Pancreas (tissue), 10 donors: ENCODE measurements around the gene RAPGEF5. TPM values are rescaled to one million over a fixed set of nuclear protein-coding genes. Genes with fewer than 3 reads are reported as not detected.

Experiments used
- ATAC-seq, 4 donors: fragments of 200-7000 bp; cut with Tn5 transposase; one replicate each; pipeline versions ENCODE4 v1.8.0 to v1.9.1; 2020; ENCODE audit warnings: mild to moderate bottlenecking in 4 of 4, moderate library complexity in 4 of 4
- DNase-seq, 6 donors: peaks; one replicate each; pipeline ENCODE4 v3.0.0-alpha.2; 2020
- FAIRE-seq: peaks from 2 replicates; lab custom pipeline; 2012; peaks lifted over from hg19 to GRCh38; lab: Jason Lieb, UNC
- H3K27ac ChIP-seq, 4 donors: fragments of 200-600 bp; sonication (generic); 1 replicate in 3 of 4; 2 replicates in 1 of 4; pipeline versions ENCODE4 v1.5.0 to v1.8.0; 2020
- H3K27me3 ChIP-seq, 4 donors: fragments of 200-600 bp; one replicate each; pipeline ENCODE4 v1.8.0; 2021
- H3K36me3 ChIP-seq, 3 donors: fragments of 200-600 bp; sonication (generic) in 1 of 3; one replicate each; pipeline versions ENCODE4 v1.5.0 to v1.8.0; 2020 to 2021
- H3K4me1 ChIP-seq, 3 donors: fragments of 200-600 bp; one replicate each; pipeline ENCODE4 v1.8.0; 2021
- H3K4me3 ChIP-seq, 4 donors: fragments of 200-600 bp; sonication (generic) in 2 of 4; one replicate each; pipeline versions ENCODE4 v1.5.0 to v1.8.0; 2020 to 2021
- H3K9me3 ChIP-seq, 4 donors: fragments of 200-600 bp; one replicate each; pipeline ENCODE4 v1.8.0; 2021
- WGBS, 2 donors: extraction: QIAGEN DNeasy Blood & Tissue Kit; methylation state at CpG; one replicate each; pipeline ENCODE4 v1.1.7; 2013; 5-methylcytosine and 5-hydroxymethylcytosine counted together
- intact Hi-C, 3 donors: fragments of 100-400 bp; cut with DNase I; formaldehyde crosslinking; loops; one replicate each; pipeline versions ENCODE4 v1.11.1 to v1.14.2; 2022
- polyA plus RNA-seq, 2 donors: library from polyadenylated mRNA; stranded (reverse); fragments of 200-250 nt; gene quantifications; one replicate each; pipeline ENCODE4 v1.2.3, GENCODE V29; 2013
- total RNA-seq, 6 donors: library from RNA; stranded (reverse); fragmentation: NEBNext Ultra II Directional in 4 of 6; extraction: Animal tissue kit (Norgen Biotek cat#: 25700) in 4 of 6; gene quantifications; one replicate each; pipeline versions ENCODE4 v1.2.1 to v1.2.4, GENCODE V29; 2021 to 2023
- TF ChIP-seq, protein P1 (sequence below), 4 donors: fragments of 200-600 bp; sonication (generic) in 3 of 4; IDR thresholded peaks; one replicate each; pipeline versions ENCODE4 v1.5.0 to v1.8.0; 2021; ENCODE audit warnings: antibody characterized with exemption in 4 of 4
- donor health status: healthy with polysubstance abuse.
- donor health status: DM: no; HTN: no; CAD: no; lungs with moderate emphysema.
- donor health status: DM: no; HTN: no; CAD: no.
- donor health status: control.
- donor health status: control.
- donor health status: Bipolar disorder and iron deficiency.
- donor health status: DM: yes; HTN: yes; CAD: no.
- donor health status: DM: no; HTN: no; CAD: no.
- donor health status: DM: no; HTN: no; CAD: no.
- donor health status: DM: yes; HTN: yes; CAD: no.

RAPGEF5 gene
- total and polyA plus RNA-seq, 8 donors = 7.5 to 38.9 (median 29.1) TPM

DNA sequence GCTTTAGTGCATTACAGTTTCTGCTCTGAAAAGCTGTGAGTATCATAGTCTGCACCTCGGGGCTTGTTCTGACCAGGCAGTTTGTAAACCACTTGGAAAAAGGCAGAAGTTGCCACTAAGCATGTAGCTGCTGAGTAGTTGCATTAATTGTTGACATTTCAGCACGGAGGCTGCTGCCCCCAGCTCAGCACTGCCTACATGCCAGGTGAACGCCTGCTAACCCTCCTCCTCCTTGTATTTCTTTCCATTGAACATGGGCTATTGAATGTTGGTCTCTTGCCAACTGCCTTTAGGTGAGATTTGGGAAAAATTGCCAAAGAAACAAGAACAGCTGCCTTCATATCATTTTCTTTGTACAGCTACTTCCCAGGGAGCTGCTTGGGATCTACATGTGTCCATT is 164.2 kb downstream of the RAPGEF5 start:
- Histone ChIP-seq H3K27ac (peak overlapping the region in 2 of 4 donors; percentile 66 to 80), H3K27me3 (no peaks in the 10 kb centered on the region), H3K4me1 (peaks cover 0 to 18% (median 11%) of the 10 kb centered on the region in 3 donors), H3K9me3 (no peaks in the 10 kb centered on the region), H3K4me3 (peak overlapping the region; percentile 5 to 46 (median 24)), H3K36me3 (no peaks in the 10 kb centered on the region)
- intact Hi-C loops = no loop called here
- DNase-seq = peak in 2 of 6 donors; percentile 23 to 61
- 30 to 36% methylated on average over 3 of the region's 3 CpGs for WGBS, 2 donors
- FAIRE-seq = no peak
- ATAC-seq = peak; percentile 49 to 67 (median 59)
- TF ChIP-seq, protein P1, sequence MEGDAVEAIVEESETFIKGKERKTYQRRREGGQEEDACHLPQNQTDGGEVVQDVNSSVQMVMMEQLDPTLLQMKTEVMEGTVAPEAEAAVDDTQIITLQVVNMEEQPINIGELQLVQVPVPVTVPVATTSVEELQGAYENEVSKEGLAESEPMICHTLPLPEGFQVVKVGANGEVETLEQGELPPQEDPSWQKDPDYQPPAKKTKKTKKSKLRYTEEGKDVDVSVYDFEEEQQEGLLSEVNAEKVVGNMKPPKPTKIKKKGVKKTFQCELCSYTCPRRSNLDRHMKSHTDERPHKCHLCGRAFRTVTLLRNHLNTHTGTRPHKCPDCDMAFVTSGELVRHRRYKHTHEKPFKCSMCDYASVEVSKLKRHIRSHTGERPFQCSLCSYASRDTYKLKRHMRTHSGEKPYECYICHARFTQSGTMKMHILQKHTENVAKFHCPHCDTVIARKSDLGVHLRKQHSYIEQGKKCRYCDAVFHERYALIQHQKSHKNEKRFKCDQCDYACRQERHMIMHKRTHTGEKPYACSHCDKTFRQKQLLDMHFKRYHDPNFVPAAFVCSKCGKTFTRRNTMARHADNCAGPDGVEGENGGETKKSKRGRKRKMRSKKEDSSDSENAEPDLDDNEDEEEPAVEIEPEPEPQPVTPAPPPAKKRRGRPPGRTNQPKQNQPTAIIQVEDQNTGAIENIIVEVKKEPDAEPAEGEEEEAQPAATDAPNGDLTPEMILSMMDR (IDR thresholded peaks at IDR 0.05) = no peak

DNA sequence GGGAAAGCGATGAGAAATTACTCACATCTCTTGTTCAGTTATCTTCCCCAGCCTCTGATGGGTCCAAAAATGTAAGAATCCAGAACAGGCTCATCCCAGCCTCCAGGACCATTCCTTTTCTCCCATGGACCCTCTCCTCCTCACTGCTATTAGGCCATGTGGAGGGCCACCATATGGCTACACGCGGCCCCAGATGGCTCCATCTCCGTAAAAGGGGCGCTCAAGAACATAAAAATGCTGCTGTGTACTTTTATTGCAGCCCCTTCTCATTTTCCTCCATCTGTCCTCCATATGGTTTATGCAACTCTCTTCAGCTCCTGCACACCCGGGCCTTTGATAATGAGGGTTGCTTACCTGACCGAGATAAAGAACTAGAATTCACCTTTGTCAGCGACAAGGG is 166.2 kb downstream of the RAPGEF5 start:
- no peak for DNase-seq
- Histone ChIP-seq H3K4me1 (peaks cover 0 to 28% (median 21%) of the 10 kb centered on the region in 3 donors), H3K36me3 (no peaks in the 10 kb centered on the region), H3K27me3 (no peaks in the 10 kb centered on the region), H3K4me3 (peak overlapping the region in 1 of 4 donors; percentile 46), H3K9me3 (no peaks in the 10 kb centered on the region), H3K27ac (peak overlapping the region in 2 of 4 donors; percentile 66 to 80)
- no peak for FAIRE-seq
- WGBS, 2 donors = 60 to 64% methylated on average over 8 of the region's 8 CpGs
- TF ChIP-seq, protein P1 (IDR thresholded peaks at IDR 0.05) = no peak
- no peak for ATAC-seq
- intact Hi-C loops = no loop called here

DNA sequence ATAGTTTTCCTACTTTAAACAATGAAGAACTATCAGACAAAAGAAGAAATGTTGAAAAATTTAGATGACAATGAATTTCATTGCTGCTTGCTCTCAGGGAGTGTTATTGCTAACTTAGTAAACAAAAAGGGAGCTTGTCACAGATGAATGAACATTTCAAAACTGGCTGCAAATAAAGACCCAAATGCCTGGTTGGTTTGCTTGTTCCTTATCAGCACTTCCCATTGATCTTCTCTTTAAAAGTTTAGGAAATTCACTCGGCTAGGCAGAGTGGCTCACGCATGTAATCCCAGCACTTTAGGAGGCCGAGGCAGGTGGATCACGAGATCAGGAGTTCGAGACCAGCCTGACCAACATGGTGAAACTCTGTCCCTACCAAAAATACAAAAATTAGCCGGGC is 167.2 kb downstream of the RAPGEF5 start:
- intact Hi-C loops = no loop called here
- no peak for FAIRE-seq
- WGBS, 2 donors = 32 to 37% methylated on average over 6 of the region's 6 CpGs
- H3K4me1 ChIP-seq = peaks cover 0 to 25% (median 25%) of the 10 kb centered on the region in 3 donors
- H3K36me3 ChIP-seq = no peaks in the 10 kb centered on the region
- no peak for DNase-seq
- peak in 2 of 4 donors; percentile 3 to 14 for ATAC-seq
- H3K9me3 ChIP-seq = no peaks in the 10 kb centered on the region
- peak overlapping the region in 1 of 4 donors; percentile 46 for H3K4me3 ChIP-seq
- peak overlapping the region in 2 of 4 donors; percentile 66 to 80 for H3K27ac ChIP-seq
- H3K27me3 ChIP-seq = no peaks in the 10 kb centered on the region
- TF ChIP-seq, protein P1 (IDR thresholded peaks at IDR 0.05) = no peak

DNA sequence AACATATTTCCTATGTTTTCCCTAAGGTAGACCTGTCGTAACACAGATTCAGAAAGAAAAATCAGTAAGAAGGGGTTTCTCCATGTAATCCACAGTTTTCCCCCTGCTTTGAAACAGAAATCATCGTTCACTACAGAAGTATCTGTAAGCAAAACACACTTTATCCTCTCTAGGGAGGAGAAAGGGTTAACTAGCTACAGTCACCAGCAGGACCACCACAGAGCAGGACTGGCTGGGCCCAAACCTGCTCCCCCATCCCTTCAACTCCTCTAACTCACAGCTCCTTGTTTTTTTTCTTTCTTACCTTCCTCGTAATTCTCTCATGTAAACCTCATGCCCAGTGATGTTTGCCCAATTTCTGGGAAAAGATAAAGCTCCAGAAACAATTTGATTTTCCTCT is 167.7 kb downstream of the RAPGEF5 start:
- FAIRE-seq (no peak), ATAC-seq (no peak), DNase-seq (no peak)
- no peaks in the 10 kb centered on the region for H3K36me3 ChIP-seq
- no peak overlapping the region for H3K4me3 ChIP-seq
- H3K27me3 ChIP-seq = no peaks in the 10 kb centered on the region
- TF ChIP-seq, protein P1 (IDR thresholded peaks at IDR 0.05) = no peak
- 55 to 61% methylated on average over 3 of the region's 3 CpGs for WGBS, 2 donors
- peaks cover 0 to 25% (median 25%) of the 10 kb centered on the region in 3 donors for H3K4me1 ChIP-seq
- peak overlapping the region in 2 of 4 donors; percentile 66 to 80 for H3K27ac ChIP-seq
- intact Hi-C loops = no loop called here
- H3K9me3 ChIP-seq = no peaks in the 10 kb centered on the region

DNA sequence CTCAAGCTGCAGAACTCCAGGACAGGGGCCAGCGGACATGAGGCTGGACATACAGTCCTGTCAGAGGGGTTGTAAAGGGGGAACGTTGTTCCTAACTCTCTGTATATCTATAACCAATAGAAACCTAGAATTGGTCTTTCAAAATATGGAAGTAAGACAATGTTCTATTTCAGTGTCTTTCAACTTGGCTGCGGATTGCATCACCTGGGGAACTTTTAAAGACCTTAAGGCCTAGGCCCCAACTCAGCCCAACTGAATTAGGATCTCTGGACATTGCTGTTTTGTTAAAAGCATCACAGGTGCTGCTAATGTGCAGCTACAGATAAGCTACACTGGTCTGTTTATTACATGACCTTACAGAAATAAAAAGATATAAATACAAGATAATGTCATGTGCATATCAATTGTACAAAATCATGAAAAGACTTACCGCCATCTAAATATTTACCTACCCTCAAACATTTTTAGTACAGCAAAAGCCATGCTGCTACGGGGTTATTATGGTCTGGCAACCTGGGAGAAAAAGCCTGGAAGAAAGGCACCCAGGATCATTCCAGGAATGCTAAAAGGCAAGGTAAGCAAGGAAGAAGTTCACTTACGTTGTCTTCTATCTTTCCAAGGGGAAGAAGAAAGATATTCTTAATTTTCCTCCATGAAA is 169.1 kb downstream of the RAPGEF5 start:
- intact Hi-C loops = no loop called here
- H3K36me3 ChIP-seq = no peaks in the 10 kb centered on the region
- DNase-seq (peak in 1 of 6 donors; percentile 51), ATAC-seq (peak; percentile 32 to 77 (median 57)), FAIRE-seq (no peak)
- peaks cover 0 to 28% (median 23%) of the 10 kb centered on the region in 3 donors for H3K4me1 ChIP-seq
- H3K9me3 ChIP-seq = no peaks in the 10 kb centered on the region
- H3K27me3 ChIP-seq = no peaks in the 10 kb centered on the region
- TF ChIP-seq, protein P1 (IDR thresholded peaks at IDR 0.05) = no peak
- H3K27ac ChIP-seq = peak overlapping the region in 2 of 4 donors; percentile 66 to 80
- H3K4me3 ChIP-seq = no peak overlapping the region
- WGBS, 2 donors = 45 to 54% methylated on average over 6 of the region's 6 CpGs
